Stimulated activated naive CD4-positive, alpha-beta T cell treated with Interleukin-2 at 50 U/mL for 16 hours (primary cell): ENCODE results near the gene KNL1.
A peak's percentile ranks its signal among the peaks of the same experiment; 100 is the strongest.
"Not testable (repeated sequence)": the region's sequence is repeated elsewhere in the genome, so short reads cannot be mapped to it uniquely, and the experiment has no call there.

Experiments
- DNase-seq: peaks from one replicate; lab custom pipeline; 2025; lab: John Stamatoyannopoulos, UW

Gene KNL1

GRCh38 chr15:40664909-40665308 lies 70.9 kb downstream of the KNL1 start:
- no peak for DNase-seq

GRCh38 chr15:40676290-40676689 lies 82.2 kb downstream of the KNL1 start:
- DNase-seq = not testable (repeated sequence)

GRCh38 chr15:40676906-40677305 lies 82.9 kb downstream of the KNL1 start:
- not testable (repeated sequence) for DNase-seq

- DNase-seq = no peak
Observed at GRCh38 chr15:40680151-40680550, 86.1 kb downstream of the KNL1 start.

- DNase-seq = not testable (repeated sequence)
Observed at GRCh38 chr15:40680959-40681358, 86.9 kb downstream of the KNL1 start.

GRCh38 chr15:40684381-40684780 lies 90.3 kb downstream of the KNL1 start:
- no peak for DNase-seq

GRCh38 chr15:40685376-40685775 lies 91.3 kb downstream of the KNL1 start:
- DNase-seq = no peak

- no peak for DNase-seq
Observed at GRCh38 chr15:40688932-40689799, 95.1 kb downstream of the KNL1 start.

GRCh38 chr15:40691737-40692136 lies 97.7 kb downstream of the KNL1 start:
- DNase-seq = no peak

GRCh38 chr15:40693904-40694687 lies 100.0 kb downstream of the KNL1 start:
- DNase-seq = no peak

GRCh38 chr15:40694688-40695468 lies 100.8 kb downstream of the KNL1 start, which contains the start of gene RAD51:
RAD51 (plus strand) TSS chr15:40695174; CDS start chr15:40698759, 3,585 bp downstream.
- peak; percentile 91 for DNase-seq

- no peak for DNase-seq
Observed at GRCh38 chr15:40695469-40695890, 101.4 kb downstream of the KNL1 start.

GRCh38 chr15:40696228-40696627 lies 102.2 kb downstream of the KNL1 start:
- DNase-seq = no peak

- no peak for DNase-seq
Observed at GRCh38 chr15:40697916-40698315, 103.9 kb downstream of the KNL1 start.

- DNase-seq = no peak
Observed at GRCh38 chr15:40702077-40702476, 108.0 kb downstream of the KNL1 start.

- no peak for DNase-seq
Observed at GRCh38 chr15:40706121-40706520, 112.1 kb downstream of the KNL1 start.
